Chondrocyte (in vitro differentiated cells): ENCODE measurements around the gene TNRC6C. TPM values are rescaled to one million over a fixed set of nuclear protein-coding genes. Genes with fewer than 3 reads are reported as not detected.

Source experiments
- DNase-seq: peaks from one replicate; pipeline ENCODE4 v3.0.0; 2021; ENCODE audit warnings: mixed read lengths, low spot score
- H3K27ac Mint-ChIP-seq: one replicate; pipeline ENCODE4 v1.8.0; 2021; ENCODE audit warnings: mild to moderate bottlenecking, moderate library complexity, mixed read lengths; ENCODE audit not compliant: unreplicated experiment
- H3K27me3 Mint-ChIP-seq: 2 replicates; pipeline ENCODE4 v1.8.0; 2021; ENCODE audit warnings: low read depth, mixed read lengths
- H3K36me3 Mint-ChIP-seq: 2 replicates; pipeline ENCODE4 v1.8.0; 2021; ENCODE audit warnings: low read depth, mixed read lengths
- H3K4me1 Mint-ChIP-seq: 2 replicates; pipeline ENCODE4 v1.8.0; 2021; ENCODE audit warnings: low read depth, mild to moderate bottlenecking, mixed read lengths
- H3K4me3 Mint-ChIP-seq: one replicate; pipeline ENCODE4 v1.8.0; 2021; ENCODE audit warnings: mild to moderate bottlenecking, moderate library complexity, mixed read lengths; ENCODE audit not compliant: unreplicated experiment
- H3K9me3 Mint-ChIP-seq: 2 replicates; pipeline ENCODE4 v1.8.0; 2021; ENCODE audit warnings: low read depth, mixed read lengths
- CTCF ChIP-seq: fragments of 200-600 bp; sonication (generic); IDR thresholded peaks from 2 replicates; pipeline ENCODE4 v1.5.0; 2021; ENCODE audit warnings: antibody characterized with exemption, mild to moderate bottlenecking, moderate library complexity
- total RNA-seq: library from RNA; stranded (reverse); gene quantifications from 3 replicates; pipeline ENCODE4 v1.2.1, GENCODE V29; 2021

The TNRC6C gene
- total RNA-seq, 1 donor from 2014 or later = 19.8 TPM

GRCh38 chr17:78127888-78128550, 169.5 kb downstream of the TNRC6C start:
- Mint-ChIP-seq H3K4me1 (peaks cover 12% of the 10 kb centered on the region), H3K4me3 (peak overlapping the region; percentile 77), H3K9me3 (no peaks in the 10 kb centered on the region), H3K36me3 (peaks cover 2% of the 10 kb centered on the region), H3K27me3 (no peaks in the 10 kb centered on the region), H3K27ac (peak overlapping the region; percentile 36)
- no peak for DNase-seq
- no peak for TF ChIP-seq CTCF

GRCh38 chr17:78128551-78129350, 170.2 kb downstream of the TNRC6C start, which contains the start of gene TMC6:
TMC6 (minus strand) TSS chr17:78128755; CDS start chr17:78126832, 1,923 bp downstream.
- Mint-ChIP-seq H3K27ac (peak within 1 kb of the TSS; percentile 36), H3K36me3 (peaks cover under 1% of the 10 kb centered on the region)

GRCh38 chr17:78129351-78130089, 171.0 kb downstream of the TNRC6C start:
- peaks cover 12% of the 10 kb centered on the region for H3K4me1 Mint-ChIP-seq
- DNase-seq = no peak
- no peak for TF ChIP-seq CTCF
- H3K4me3 Mint-ChIP-seq = peak overlapping the region; percentile 78
- H3K36me3 Mint-ChIP-seq = no peaks in the 10 kb centered on the region
- no peaks in the 10 kb centered on the region for H3K9me3 Mint-ChIP-seq
- no peak overlapping the region for H3K27ac Mint-ChIP-seq
- H3K27me3 Mint-ChIP-seq = peaks cover 2% of the 10 kb centered on the region

More at GRCh38 chr17:78128551-78129350, 170.2 kb downstream of the TNRC6C start, which contains the start of gene TMC6:
- peaks cover 12% of the 10 kb centered on the region for H3K4me1 Mint-ChIP-seq
- no peaks in the 10 kb centered on the region for H3K27me3 Mint-ChIP-seq
- H3K4me3 Mint-ChIP-seq = peak within 1 kb of the TSS; percentile 78
- DNase-seq = no peak
- no peaks in the 10 kb centered on the region for H3K9me3 Mint-ChIP-seq
- TF ChIP-seq CTCF = no peak

- Mint-ChIP-seq H3K4me3 (no peak overlapping the region), H3K27me3 (peaks cover 2% of the 10 kb centered on the region), H3K27ac (no peak overlapping the region), H3K9me3 (no peaks in the 10 kb centered on the region), H3K4me1 (peaks cover 12% of the 10 kb centered on the region), H3K36me3 (no peaks in the 10 kb centered on the region)
- no peak for DNase-seq
- no peak for TF ChIP-seq CTCF
These were observed 171.6 kb downstream of the TNRC6C start for GRCh38 chr17:78130090-78130436.
